ENCODE data around the gene TBC1D4.

The TBC1D4 gene

DNA sequence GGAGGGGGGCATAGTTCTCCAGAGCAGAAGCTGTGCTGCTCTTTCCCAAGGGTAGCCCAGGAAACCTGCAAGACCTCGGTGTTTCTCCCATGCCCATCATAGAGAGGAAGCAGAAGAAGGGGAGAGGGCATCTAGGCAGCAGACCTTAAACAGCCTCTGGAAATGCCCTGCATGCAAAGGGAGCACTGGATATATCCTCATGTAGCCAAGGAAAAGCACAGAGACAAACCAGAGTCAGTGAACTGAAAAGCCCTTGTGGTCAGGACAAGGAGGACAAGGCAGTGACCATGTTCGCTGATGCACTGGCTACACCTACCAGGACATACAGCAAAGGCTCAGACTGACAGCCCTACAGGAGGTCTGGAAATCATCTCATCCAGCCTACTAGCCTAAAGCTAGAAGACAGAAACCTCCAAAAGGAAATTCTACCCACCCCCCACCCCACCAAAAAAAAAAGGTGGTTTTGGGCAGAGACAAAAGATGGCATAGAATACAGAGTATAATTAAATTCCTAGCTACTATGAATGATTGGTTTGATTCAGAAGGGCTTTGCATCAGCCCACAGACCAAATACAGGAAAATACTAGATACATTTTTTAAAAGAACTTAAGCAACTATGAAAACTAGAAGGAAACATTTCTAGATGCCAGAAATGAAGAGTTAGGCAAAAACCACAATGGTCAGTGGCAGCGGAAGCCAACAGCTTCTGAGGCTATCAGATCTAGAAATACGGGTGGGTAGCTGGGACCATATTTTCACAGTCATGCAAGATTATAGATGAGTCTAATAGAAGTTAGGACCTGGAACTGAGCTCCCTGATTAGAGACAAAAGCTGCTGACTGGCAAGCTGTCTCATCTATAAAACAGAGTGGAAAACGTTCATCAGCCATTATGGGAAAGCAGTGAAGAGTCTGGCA lies 4.4 kb upstream of the TBC1D4 start:
- no peak overlapping the region for H3K4me3 ChIP-seq (replicated peaks; ENCODE audit: low read depth, low read length)
- no peak for DNase-seq (ENCODE audit: extremely low read depth, low read depth)
- TF ChIP-seq, protein P1, sequence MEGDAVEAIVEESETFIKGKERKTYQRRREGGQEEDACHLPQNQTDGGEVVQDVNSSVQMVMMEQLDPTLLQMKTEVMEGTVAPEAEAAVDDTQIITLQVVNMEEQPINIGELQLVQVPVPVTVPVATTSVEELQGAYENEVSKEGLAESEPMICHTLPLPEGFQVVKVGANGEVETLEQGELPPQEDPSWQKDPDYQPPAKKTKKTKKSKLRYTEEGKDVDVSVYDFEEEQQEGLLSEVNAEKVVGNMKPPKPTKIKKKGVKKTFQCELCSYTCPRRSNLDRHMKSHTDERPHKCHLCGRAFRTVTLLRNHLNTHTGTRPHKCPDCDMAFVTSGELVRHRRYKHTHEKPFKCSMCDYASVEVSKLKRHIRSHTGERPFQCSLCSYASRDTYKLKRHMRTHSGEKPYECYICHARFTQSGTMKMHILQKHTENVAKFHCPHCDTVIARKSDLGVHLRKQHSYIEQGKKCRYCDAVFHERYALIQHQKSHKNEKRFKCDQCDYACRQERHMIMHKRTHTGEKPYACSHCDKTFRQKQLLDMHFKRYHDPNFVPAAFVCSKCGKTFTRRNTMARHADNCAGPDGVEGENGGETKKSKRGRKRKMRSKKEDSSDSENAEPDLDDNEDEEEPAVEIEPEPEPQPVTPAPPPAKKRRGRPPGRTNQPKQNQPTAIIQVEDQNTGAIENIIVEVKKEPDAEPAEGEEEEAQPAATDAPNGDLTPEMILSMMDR (IDR thresholded peaks at IDR 0.05; ENCODE audit: low read depth, low read length, missing control alignments): no peak

DNA sequence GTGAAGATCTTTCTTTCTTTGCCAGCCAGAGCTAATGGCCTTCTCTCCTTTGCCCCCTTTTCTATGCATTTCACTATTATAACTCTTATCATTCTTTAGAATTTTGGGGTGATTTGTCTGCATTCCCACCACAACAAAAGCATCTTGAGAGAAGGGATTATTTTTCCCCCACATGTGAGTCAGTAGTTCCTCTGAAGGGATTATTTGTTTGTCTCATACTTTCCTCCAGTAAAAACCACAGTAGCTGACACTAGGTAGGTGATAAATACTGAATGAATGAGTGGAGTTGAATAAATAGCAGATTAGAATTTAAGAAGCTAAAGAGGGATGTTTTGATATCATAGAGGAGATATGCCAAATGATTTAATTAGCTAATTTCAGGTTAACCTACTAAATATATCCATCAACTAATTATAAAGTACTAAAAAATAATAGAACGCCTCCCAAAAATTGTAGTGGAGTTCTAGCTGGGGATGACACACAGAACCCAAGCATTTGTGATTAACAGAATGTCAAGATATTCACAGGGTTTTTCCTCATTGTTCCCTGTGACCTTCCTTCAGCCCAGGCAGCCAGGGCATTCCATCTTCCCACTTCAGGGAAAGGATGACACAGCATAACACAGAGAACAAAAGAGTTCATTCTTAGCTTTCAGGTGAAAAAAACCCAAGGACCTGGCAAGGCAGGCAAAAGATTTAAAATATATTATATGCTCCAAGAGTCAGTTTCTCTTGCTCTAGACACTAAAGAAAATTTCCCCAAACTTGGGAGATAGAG lies 3.5 kb upstream of the TBC1D4 start:
- TF ChIP-seq, protein P1 (IDR thresholded peaks at IDR 0.05; ENCODE audit: low read depth, low read length, missing control alignments): no peak
- H3K4me3 ChIP-seq (replicated peaks; ENCODE audit: low read depth, low read length): no peak overlapping the region
- DNase-seq (ENCODE audit: extremely low read depth, low read depth): no peak

DNA sequence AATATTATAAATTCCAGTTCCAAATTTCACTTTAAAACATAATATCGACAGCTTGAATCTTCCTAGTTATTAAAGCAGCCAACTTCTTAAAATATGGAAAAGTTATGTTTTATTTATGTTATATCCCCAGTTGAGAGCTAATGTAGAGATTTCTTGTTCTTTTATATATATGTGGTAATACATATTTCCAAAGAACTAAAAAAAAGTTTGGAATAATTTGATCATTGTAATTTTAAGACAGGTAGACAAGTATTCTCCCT lies 781 bp upstream of the TBC1D4 start:
- TF ChIP-seq, protein P1 (IDR thresholded peaks at IDR 0.05; ENCODE audit: low read depth, low read length, missing control alignments): no peak
- DNase-seq (ENCODE audit: extremely low read depth, low read depth): no peak
- peak overlapping the region; percentile 84 for H3K4me3 ChIP-seq (replicated peaks; ENCODE audit: low read depth, low read length)

DNA sequence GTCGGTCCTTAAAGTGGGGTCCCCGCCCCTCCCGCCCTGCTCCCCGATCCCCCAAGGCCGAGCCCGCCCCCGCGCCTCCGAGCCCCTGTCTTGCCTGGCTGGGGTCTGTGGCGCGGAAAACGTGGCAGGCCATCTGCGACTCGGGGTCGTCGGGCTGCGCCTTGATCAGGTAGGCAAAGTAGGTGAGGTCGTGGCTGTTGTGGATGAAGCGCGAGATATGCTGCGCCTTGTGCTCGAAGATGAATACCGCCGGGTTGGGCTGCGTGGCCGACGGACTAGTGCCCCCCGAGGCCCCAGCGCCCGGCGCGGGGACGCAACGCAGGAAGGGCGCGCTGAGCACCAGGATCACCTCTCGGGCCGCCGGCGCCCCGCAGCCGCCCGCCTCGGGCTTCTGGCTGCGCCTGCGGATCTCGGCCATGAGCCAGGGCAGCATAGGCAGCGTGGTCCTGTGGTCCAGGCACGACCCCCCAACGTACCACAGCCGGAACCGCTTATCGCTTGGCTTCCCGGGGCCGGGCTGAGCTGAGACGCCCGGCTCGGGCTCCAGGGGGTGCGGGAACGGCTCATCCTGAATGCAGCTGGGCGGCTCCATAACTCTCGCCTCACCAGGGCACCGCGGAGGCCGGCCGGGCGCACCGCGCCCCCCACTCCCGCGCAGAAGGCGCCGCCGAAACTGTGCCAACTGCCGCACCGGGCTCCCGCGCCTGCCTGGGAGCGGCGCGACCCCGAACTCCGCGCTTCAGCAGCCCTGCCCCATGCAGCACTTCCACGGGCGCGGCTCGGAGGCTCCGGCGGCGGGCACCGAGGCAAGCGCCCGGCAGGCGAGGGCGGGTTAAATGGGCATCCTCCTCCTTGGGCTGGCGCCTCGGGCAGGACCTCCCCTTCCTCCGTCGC lies 546 bp downstream of the TBC1D4 start:
- peak overlapping the region; percentile 84 for H3K4me3 ChIP-seq (replicated peaks; ENCODE audit: low read depth, low read length)
- DNase-seq (ENCODE audit: extremely low read depth, low read depth): no peak
- TF ChIP-seq, protein P1 (IDR thresholded peaks at IDR 0.05; ENCODE audit: low read depth, low read length, missing control alignments): no peak

DNA sequence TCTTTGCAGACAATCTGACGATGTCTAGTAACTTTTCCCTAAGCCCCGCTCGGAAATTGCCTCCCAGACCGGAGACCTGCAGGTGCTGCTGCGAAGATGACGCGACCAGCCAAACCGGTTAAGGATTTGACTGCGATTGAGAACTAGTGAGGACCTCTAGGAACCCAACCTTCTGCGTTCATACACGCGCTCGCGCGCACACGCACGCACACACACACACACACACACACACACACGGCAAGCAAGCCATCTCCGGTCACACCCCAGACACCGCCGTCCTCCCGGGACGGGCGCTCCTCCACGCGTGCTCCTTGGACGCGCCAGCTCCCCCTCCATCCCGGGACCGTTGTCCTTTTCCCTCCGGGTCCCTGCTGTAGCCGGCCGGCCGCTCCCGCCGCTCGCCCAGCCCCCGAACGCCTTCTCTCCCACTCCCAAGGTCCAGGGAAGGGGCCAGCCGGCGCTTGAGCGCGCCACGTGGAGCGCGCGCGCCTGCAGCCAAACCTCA lies 1.2 kb downstream of the TBC1D4 start:
- peak; percentile 30 for DNase-seq (ENCODE audit: extremely low read depth, low read depth)
- peak overlapping the region; percentile 84 for H3K4me3 ChIP-seq (replicated peaks; ENCODE audit: low read depth, low read length)
- TF ChIP-seq, protein P1 (IDR thresholded peaks at IDR 0.05; ENCODE audit: low read depth, low read length, missing control alignments): no peak

DNA sequence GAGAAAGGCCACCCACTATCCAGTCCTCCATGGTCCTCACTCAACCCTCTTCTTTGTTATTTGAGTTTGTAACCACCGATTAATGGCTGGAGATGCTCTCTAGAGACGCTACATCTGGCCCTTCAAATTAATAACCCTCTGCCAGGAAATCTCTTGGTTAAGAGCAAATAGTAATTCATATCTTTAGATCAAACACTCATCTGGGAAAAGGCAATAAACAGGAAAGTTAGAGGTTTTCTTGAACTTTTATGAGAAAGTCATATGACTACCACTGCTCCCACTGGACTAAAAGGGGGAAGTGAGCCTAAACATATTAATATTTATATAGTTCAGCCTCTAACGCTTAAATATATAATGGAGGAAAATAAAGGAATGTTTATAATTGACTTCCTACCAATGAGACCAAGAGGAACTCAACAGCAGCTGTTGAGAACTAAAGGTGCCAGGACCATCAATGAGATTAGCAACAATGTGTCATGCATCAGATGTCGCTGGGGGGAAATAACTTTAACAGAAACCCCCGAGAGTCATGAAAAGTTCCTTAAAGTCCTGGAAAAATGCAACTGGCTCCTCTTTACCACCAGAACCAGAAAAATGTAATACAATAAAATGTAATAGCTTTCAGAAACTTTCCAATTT lies 2.7 kb downstream of the TBC1D4 start:
- peak overlapping the region; percentile 84 for H3K4me3 ChIP-seq (replicated peaks; ENCODE audit: low read depth, low read length)
- no peak for DNase-seq (ENCODE audit: extremely low read depth, low read depth)
- TF ChIP-seq, protein P1 (IDR thresholded peaks at IDR 0.05; ENCODE audit: low read depth, low read length, missing control alignments): no peak
